ENCODE measurements around the gene ACSBG1.

- no peak for TF ChIP-seq CTCF (IDR thresholded peaks at IDR 0.05; ENCODE audit: poor library complexity, severe bottlenecking)
- TF ChIP-seq EP300 (conservative IDR thresholded peaks at IDR 0.05; ENCODE audit: poor library complexity, severe bottlenecking): no peak
Measured at GRCh38 chr15:78127882-78128281, 106.5 kb downstream of the ACSBG1 start.
